Mucosa of stomach (tissue), 1 donor: Measurements from ENCODE around the gene ENTPD2.
A peak's percentile ranks its signal among the peaks of the same experiment; 100 is the strongest.

Source experiments
- H3K27me3 ChIP-seq: one replicate; pipeline ENCODE4 v1.7.0; 2013; ENCODE audit warnings: mild to moderate bottlenecking, low read length; ENCODE audit not compliant: control insufficient read depth, insufficient read depth
- H3K36me3 ChIP-seq: one replicate; pipeline ENCODE4 v1.7.0; 2013; ENCODE audit warnings: low read length; ENCODE audit not compliant: control insufficient read depth, insufficient read depth
- H3K4me1 ChIP-seq: one replicate; pipeline ENCODE4 v1.7.0; 2013; ENCODE audit warnings: mild to moderate bottlenecking, low read length; ENCODE audit not compliant: control insufficient read depth, insufficient read depth
- H3K4me3 ChIP-seq: one replicate; pipeline ENCODE4 v1.7.0; 2013; ENCODE audit warnings: low read length
- H3K9ac ChIP-seq: one replicate; pipeline ENCODE4 v1.7.0; 2013; ENCODE audit warnings: mild to moderate bottlenecking, low read length, moderate library complexity
- H3K9me3 ChIP-seq: one replicate; pipeline ENCODE4 v1.7.0; 2013; ENCODE audit warnings: mild to moderate bottlenecking, low read length, moderate library complexity; ENCODE audit not compliant: control insufficient read depth
- donor health status: Pancreatic carcinoma.

Gene ENTPD2

DNA sequence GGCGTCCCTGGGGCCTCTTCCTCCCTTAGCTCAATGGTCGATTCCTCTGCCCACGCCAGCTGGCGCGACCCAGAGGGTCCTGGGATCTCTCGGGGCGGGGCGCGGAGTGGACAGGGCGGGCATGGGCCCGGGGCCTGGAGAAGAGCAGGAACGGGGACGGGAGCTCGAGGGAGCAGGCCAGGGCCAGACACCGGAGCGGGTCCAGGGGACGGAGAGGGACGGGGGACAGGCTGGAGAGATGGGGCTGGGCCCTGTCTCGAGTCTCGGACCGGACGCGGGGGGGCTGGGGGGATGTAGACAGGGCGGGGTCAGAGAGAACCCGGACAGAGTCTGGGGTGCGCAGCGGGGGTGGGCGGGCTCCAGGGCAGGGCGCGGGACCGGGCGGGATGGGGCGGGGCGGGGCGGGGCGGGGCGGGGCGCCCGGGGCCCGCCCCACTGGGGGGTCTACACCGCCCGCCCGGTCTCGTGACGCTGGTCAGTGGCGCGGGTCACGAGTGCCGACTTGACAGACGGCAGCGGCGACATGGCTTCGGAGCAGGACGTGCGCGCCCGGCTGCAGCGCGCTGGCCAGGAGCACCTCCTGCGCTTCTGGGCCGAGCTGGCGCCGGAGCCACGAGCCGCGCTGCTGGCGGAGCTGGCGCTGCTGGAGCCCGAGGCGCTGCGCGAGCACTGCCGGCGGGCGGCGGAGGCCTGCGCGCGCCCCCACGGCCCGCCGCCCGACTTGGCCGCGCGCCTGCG is 23.3 kb upstream of the ENTPD2 start, which contains the start of gene UAP1L1:
UAP1L1 (plus strand) TSS at position 508 of the 738 bp plus-strand sequence; CDS start at position 524, 16 bp downstream.
- Histone ChIP-seq H3K4me3 (no peak within 1 kb of the TSS), H3K4me1 (peaks cover 33% of the 10 kb centered on the region), H3K9me3 (no peaks in the 10 kb centered on the region), H3K36me3 (no peaks in the 10 kb centered on the region), H3K27me3 (no peaks in the 10 kb centered on the region), H3K9ac (peak within 1 kb of the TSS; percentile 34)

DNA sequence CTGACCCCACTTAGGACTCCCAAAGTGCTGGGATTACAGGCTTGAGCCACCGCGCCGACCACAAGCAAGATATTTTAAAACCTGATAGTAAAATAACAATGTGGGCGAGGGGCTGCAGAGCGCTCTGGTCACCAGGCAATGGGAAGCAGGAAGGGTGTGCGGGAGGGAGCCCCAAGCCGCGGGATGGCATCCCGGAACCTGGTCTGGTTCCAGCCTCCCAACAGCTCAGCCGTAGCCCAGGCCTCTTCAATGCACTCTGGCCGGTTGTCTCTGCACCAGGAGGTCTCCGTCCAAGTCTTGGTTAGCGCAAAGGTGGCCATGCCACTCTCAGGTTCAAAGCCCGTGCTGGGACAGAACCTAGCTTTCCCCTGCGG is 22.8 kb upstream of the ENTPD2 start:
- no peaks in the 10 kb centered on the region for H3K36me3 ChIP-seq
- H3K9ac ChIP-seq: peak overlapping the region; percentile 12
- peaks cover 33% of the 10 kb centered on the region for H3K4me1 ChIP-seq
- no peak overlapping the region for H3K4me3 ChIP-seq
- H3K9me3 ChIP-seq: no peaks in the 10 kb centered on the region
- no peaks in the 10 kb centered on the region for H3K27me3 ChIP-seq

DNA sequence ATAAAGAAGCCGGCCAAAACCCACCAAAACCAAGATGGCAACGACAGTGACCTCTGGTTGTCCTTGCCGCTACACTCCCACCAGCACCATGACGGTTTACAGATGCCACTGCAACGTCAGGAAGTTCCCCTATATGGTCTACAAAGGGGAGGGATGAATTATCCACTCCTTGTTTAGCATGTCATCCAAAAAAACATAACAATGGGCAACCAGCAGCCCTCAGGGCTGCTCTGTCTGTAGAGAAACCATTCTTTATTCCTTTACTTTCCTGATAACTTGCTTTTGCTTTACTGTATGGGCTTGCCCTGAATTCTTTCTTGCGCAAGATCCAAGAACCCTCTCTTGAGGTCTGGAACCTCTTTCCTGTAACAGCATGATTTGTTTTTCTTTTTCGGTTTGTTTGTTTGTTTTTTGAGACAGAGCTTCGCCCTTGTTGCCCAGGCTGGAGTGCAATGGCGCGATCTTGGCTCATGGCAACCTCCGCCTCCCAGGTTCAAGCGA is 21.5 kb upstream of the ENTPD2 start:
- Histone ChIP-seq H3K4me1 (peaks cover 42% of the 10 kb centered on the region), H3K9me3 (no peaks in the 10 kb centered on the region), H3K9ac (no peak overlapping the region), H3K4me3 (no peak overlapping the region), H3K27me3 (no peaks in the 10 kb centered on the region), H3K36me3 (no peaks in the 10 kb centered on the region)

DNA sequence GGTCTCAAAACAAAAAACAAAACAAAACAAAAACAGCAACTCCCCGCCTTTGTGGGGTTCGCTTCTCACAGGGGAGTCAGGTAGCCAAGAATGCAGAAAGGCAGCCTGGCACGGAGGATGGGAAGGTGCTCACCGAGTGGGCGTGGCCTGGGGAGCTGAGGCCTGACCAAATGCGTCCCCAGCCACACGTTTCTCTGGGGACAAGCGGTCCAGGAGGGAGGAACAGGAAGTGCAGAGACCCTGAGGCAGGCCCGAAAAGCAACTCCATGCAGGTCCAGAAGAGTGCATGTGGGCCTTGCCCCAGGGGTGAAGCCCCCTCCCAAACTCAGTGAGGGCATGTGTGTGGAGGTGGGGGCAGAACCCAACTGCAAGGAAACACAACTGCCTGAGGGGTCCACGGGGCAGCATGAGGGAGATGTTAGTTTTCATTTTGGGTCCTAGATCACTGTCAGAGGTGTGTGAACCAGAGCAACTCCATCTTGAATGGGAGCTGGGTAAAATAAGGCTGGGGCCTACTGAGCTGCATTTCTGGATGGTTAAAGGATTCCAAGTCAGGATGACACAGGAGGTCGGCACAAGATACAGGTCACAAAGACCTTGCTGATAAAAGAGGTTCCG is 20.9 kb upstream of the ENTPD2 start:
- Histone ChIP-seq H3K36me3 (no peaks in the 10 kb centered on the region), H3K9me3 (no peaks in the 10 kb centered on the region), H3K27me3 (no peaks in the 10 kb centered on the region), H3K4me3 (no peak overlapping the region), H3K4me1 (peaks cover 41% of the 10 kb centered on the region), H3K9ac (no peak overlapping the region)

DNA sequence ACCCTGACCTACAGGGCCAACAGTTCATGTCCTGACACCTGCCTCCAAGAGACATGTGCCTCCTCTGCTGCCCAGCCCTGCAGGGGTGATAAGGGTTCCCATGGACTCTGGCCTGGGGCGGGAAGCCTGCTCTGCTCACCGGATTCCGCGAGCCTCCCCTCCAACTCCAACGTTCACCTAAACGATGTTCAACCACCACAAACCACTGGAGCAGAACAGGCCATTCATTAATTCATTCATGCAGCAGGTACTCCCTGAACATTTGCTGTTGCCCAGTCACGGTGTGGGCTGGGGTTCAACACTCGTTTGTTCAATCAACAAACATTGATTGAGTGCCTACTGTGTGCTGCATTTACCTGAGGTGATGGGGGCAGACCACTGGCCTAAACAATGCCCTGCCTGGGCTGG is 20.1 kb upstream of the ENTPD2 start:
- H3K9ac ChIP-seq: no peak overlapping the region
- H3K9me3 ChIP-seq: no peaks in the 10 kb centered on the region
- H3K4me3 ChIP-seq: no peak overlapping the region
- no peaks in the 10 kb centered on the region for H3K36me3 ChIP-seq
- peaks cover 41% of the 10 kb centered on the region for H3K4me1 ChIP-seq
- H3K27me3 ChIP-seq: peaks cover 4% of the 10 kb centered on the region

DNA sequence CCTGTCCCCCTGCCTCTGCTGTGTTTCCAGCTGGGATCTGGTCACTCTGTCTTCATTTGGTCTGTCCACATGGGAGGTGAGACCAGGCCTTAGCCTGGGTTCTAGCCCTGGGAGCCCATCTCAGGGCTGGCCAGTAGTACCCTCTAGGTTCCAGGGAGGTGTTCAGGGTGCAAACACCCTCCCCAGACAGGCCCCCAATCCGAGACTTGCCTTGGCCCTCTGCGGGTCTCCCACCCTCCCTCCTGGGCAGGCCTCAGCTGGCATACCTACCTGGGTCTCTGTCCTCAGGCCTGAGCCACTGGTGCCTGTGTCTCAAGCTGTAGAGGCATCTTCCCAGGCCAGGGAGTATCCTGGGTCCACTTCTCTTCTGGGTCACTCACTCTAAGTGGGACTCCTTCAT is 17.4 kb upstream of the ENTPD2 start:
- peaks cover 13% of the 10 kb centered on the region for H3K27me3 ChIP-seq
- no peaks in the 10 kb centered on the region for H3K36me3 ChIP-seq
- no peak overlapping the region for H3K4me3 ChIP-seq
- H3K9me3 ChIP-seq: no peaks in the 10 kb centered on the region
- peaks cover 41% of the 10 kb centered on the region for H3K4me1 ChIP-seq
- peak overlapping the region; percentile 65 for H3K9ac ChIP-seq

DNA sequence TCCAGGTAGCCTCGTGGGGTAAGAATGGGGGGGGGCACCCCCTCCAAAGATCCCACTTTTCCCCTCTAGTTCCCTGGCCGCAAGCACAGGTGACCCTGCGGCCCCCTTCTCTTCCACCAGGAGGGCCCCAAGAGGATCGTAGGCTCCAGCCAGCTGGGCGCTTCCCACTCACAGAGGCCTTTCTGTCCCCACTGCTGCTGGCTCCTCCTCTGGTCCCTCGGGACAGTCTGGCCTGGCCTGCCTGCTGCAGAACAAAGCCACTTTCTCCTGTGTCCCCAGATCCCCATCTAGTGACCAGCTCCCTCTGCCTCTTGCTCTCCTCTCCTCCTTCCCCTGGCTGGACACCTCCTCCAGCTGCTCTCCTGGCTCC is 17.0 kb upstream of the ENTPD2 start:
- Histone ChIP-seq H3K9me3 (no peaks in the 10 kb centered on the region), H3K4me3 (no peak overlapping the region), H3K36me3 (no peaks in the 10 kb centered on the region), H3K27me3 (peaks cover 13% of the 10 kb centered on the region), H3K9ac (peak overlapping the region; percentile 65), H3K4me1 (peaks cover 42% of the 10 kb centered on the region)

DNA sequence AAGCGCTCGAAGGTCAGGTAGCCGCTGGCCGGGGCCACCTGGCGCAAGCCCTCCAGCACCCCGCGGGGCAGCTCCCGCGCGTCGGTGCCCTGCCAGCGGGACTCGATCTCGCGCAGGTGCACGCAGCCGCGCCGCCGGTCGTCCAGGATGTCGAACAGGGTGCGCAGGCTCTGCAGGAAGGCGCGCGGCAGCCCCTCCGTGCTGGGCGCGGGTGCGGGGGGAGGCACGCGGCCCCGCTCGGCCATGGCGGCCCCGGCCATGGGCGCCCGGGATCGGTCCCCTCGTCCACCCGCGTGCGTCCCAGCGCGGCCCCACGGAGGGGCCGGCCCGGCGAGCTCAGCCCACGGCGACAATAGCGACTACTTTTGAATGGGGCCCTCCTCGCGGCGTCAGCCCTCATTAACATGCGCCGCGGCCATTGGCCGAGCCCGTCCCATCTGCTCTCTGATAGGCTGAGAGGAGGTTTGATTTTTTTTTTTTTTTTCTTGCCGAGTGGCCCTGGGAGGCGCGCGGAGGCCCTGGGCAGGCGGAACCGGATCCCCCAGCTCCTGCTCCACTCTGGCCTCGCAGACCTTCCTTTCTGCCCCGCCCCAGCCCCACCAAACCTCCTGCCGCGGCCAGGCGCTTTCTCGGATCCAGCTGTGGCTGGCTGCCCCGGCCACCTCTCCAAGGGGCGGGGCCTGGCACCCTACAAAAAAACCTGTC is 16.5 kb upstream of the ENTPD2 start, which contains the start of gene SAPCD2:
SAPCD2 (minus strand) TSS at position 357 of the 705 bp plus-strand sequence; CDS start at position 260, 97 bp downstream.
- Histone ChIP-seq H3K9ac (peak within 1 kb of the TSS; percentile 65), H3K9me3 (no peaks in the 10 kb centered on the region), H3K27me3 (peaks cover 13% of the 10 kb centered on the region), H3K4me1 (peaks cover 42% of the 10 kb centered on the region), H3K4me3 (peak within 1 kb of the TSS; percentile 25), H3K36me3 (no peaks in the 10 kb centered on the region)

DNA sequence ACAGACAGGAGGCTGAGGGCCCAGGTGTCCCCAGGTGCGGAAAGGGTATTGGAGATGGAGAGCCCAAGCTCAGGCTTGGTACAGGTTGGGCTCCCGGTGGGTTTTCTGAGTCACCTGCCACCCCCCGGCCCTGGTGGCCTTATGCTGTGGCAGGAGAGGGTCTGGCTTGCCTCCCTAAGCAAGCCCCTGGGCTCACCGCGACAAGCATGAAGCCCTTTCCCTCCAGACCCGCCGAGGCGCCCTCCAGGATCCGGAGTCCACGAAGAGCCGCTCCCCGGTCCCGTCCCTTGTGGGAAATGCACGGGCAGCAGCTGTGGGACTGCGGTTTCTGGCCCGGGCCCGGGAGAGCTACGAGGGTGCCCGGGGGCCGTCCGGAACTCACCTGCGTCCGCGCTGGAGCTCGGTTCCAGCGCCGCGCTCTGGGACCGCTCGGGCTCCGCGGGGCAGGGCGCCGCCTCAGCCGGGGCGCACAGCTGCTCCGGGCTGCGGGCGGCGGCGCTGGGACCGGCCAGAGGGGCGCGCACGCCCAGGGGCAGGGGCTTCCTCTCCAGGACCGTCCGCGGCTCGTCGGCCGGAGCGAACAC is 15.7 kb upstream of the ENTPD2 start:
- Histone ChIP-seq H3K36me3 (no peaks in the 10 kb centered on the region), H3K4me1 (peaks cover 42% of the 10 kb centered on the region), H3K27me3 (peaks cover 13% of the 10 kb centered on the region), H3K4me3 (no peak overlapping the region), H3K9ac (no peak overlapping the region), H3K9me3 (no peaks in the 10 kb centered on the region)

DNA sequence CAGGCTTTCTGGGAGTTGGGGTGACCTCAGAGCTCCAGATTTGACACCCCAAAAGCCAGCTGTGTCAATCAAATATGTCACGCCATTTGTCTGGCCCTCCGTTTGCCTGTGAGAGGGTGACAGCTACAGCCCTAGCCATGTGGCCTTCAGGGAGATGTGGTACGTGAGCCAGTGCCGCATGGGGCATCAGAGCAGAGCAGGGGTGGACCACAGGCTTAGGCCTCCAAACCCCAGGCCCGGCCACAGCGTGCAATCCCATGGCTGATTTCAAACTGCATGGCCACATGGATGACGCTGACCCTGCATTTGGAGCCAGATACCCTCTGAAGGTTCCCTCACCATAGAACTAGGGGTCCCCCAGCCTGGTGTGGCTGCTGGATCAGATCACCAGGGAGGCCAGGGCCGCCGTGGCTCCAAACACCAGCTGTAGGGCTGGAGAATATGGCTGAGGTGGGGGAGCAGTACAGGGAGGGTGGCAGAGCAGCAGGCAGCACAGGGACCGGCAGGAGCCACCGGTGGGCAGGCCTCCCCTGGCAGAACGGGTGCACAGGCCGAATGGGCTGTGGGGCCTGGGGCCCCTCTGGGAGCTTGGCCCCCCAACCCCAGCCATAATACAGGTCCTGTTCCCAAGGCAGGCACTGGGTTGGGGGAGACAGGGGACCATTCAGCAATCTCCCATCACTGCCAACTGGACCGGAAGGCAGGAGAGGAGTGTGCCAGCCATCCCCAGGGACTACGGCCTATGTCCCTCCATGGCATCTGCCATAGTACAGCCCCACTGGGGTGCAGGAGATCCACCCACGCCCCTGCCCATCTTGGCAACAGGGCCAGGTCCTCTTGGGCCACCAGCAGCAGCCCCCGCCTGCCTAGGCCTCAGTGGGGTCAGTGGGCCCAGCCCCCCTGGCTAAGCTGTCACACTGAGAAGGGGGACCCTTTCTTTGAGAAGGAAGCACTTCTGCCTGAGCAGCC is 15.0 kb upstream of the ENTPD2 start:
- Histone ChIP-seq H3K9me3 (no peaks in the 10 kb centered on the region), H3K4me1 (peaks cover 43% of the 10 kb centered on the region), H3K9ac (no peak overlapping the region), H3K27me3 (peaks cover 13% of the 10 kb centered on the region), H3K4me3 (no peak overlapping the region), H3K36me3 (no peaks in the 10 kb centered on the region)
